ENCODE data around the gene TNRC18. TPM values are rescaled to one million over a fixed set of nuclear protein-coding genes. Genes with fewer than 3 reads are reported as not detected.

The TNRC18 gene
- polyA plus RNA-seq, 1 donor from 2014 or later = 23.6 TPM

DNA sequence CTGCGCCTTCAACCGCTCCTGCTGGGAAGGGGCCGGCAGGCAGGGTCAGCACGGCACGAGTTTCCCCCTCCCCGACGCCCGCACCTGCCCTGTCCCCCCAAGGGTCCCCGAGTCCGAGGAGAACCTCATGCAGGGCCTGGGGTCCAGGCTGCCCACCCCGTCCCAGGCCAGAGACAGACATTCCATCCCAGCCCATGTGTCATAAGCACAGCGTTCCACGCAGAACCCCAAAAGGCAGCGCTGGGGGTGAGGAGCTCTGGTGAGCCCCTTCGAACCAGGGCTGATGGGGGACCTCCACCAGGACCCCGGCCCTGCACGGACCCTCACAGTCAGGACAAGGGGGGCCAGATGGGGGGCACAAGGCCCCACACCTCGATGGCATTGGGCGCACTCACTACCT is 49.2 kb downstream of the TNRC18 start:
- TF ChIP-seq MXI1 (conservative IDR thresholded peaks at IDR 0.05; ENCODE audit: poor library complexity, severe bottlenecking) (no peak), EP300 (conservative IDR thresholded peaks at IDR 0.05; ENCODE audit: poor library complexity, severe bottlenecking) (no peak), EZH2 (IDR thresholded peaks at IDR 0.05; ENCODE audit: borderline replicate concordance, insufficient read depth, low read length, poor library complexity, severe bottlenecking) (no peak), POLR2AphosphoS5 (IDR thresholded peaks at IDR 0.05) (no peak), SMC3 (conservative IDR thresholded peaks at IDR 0.05; ENCODE audit: poor library complexity) (no peak)
- TF ChIP-seq, protein P1, sequence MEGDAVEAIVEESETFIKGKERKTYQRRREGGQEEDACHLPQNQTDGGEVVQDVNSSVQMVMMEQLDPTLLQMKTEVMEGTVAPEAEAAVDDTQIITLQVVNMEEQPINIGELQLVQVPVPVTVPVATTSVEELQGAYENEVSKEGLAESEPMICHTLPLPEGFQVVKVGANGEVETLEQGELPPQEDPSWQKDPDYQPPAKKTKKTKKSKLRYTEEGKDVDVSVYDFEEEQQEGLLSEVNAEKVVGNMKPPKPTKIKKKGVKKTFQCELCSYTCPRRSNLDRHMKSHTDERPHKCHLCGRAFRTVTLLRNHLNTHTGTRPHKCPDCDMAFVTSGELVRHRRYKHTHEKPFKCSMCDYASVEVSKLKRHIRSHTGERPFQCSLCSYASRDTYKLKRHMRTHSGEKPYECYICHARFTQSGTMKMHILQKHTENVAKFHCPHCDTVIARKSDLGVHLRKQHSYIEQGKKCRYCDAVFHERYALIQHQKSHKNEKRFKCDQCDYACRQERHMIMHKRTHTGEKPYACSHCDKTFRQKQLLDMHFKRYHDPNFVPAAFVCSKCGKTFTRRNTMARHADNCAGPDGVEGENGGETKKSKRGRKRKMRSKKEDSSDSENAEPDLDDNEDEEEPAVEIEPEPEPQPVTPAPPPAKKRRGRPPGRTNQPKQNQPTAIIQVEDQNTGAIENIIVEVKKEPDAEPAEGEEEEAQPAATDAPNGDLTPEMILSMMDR (IDR thresholded peaks at IDR 0.05; ENCODE audit: poor library complexity, severe bottlenecking) = no peak
- TF ChIP-seq, protein P2, sequence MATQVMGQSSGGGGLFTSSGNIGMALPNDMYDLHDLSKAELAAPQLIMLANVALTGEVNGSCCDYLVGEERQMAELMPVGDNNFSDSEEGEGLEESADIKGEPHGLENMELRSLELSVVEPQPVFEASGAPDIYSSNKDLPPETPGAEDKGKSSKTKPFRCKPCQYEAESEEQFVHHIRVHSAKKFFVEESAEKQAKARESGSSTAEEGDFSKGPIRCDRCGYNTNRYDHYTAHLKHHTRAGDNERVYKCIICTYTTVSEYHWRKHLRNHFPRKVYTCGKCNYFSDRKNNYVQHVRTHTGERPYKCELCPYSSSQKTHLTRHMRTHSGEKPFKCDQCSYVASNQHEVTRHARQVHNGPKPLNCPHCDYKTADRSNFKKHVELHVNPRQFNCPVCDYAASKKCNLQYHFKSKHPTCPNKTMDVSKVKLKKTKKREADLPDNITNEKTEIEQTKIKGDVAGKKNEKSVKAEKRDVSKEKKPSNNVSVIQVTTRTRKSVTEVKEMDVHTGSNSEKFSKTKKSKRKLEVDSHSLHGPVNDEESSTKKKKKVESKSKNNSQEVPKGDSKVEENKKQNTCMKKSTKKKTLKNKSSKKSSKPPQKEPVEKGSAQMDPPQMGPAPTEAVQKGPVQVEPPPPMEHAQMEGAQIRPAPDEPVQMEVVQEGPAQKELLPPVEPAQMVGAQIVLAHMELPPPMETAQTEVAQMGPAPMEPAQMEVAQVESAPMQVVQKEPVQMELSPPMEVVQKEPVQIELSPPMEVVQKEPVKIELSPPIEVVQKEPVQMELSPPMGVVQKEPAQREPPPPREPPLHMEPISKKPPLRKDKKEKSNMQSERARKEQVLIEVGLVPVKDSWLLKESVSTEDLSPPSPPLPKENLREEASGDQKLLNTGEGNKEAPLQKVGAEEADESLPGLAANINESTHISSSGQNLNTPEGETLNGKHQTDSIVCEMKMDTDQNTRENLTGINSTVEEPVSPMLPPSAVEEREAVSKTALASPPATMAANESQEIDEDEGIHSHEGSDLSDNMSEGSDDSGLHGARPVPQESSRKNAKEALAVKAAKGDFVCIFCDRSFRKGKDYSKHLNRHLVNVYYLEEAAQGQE (IDR thresholded peaks at IDR 0.05; ENCODE audit: borderline replicate concordance) = no peak
- H2AFZ ChIP-seq (ENCODE audit: low read depth, low read length) = no peak overlapping the region
- peaks cover 6% of the 10 kb centered on the region for H3K36me3 ChIP-seq (ENCODE audit: insufficient read depth, low read length)
- H3K4me2 ChIP-seq (ENCODE audit: low read length) = no peak overlapping the region
- H3K27me3 ChIP-seq (ENCODE audit: insufficient read depth, low read depth, low read length) = no peaks in the 10 kb centered on the region
- peaks cover 60% of the 10 kb centered on the region for H3K79me2 ChIP-seq (replicated peaks; ENCODE audit: insufficient read depth, low read length)
- H3K9ac ChIP-seq (ENCODE audit: low read length) = no peak overlapping the region
- H3K27ac ChIP-seq (ENCODE audit: low read length) = no peak overlapping the region
- no peaks in the 10 kb centered on the region for H4K20me1 ChIP-seq (ENCODE audit: insufficient read depth)
- no peaks in the 10 kb centered on the region for H3K9me3 ChIP-seq (ENCODE audit: low read length)
- no peaks in the 10 kb centered on the region for H3K9me2 ChIP-seq (ENCODE audit: insufficient read depth, low read length)
- no peak overlapping the region for H3K4me3 ChIP-seq (ENCODE audit: low read length)
- no peaks in the 10 kb centered on the region for H3F3A ChIP-seq (ENCODE audit: insufficient read depth, low read length, poor library complexity, severe bottlenecking)

DNA sequence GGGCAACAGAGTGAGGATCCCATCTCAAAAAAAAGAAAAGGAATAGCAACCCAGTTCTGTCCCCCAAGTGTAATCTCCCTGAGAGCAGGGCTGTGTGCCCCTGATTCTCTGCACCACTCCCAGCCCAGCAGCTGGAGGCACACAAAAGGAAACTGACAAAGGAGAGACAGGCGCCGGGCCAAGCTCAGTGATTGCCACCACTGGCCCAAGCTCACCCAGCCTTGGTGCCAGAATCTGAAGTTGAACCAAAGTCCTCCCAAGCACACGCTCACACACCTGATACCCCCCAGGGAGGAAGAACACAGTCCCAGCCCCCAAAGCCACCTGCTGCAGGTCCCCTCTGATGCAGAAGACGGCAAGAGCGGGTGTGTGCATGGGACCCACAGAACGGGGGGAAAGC is 50.3 kb downstream of the TNRC18 start:
- Histone ChIP-seq H3K79me2 (replicated peaks; ENCODE audit: insufficient read depth, low read length) (peaks cover 60% of the 10 kb centered on the region), H3K4me2 (ENCODE audit: low read length) (no peak overlapping the region), H3K9me2 (ENCODE audit: insufficient read depth, low read length) (no peaks in the 10 kb centered on the region), H2AFZ (ENCODE audit: low read depth, low read length) (no peak overlapping the region), H3K4me3 (ENCODE audit: low read length) (no peak overlapping the region), H3K27ac (ENCODE audit: low read length) (no peak overlapping the region), H4K20me1 (ENCODE audit: insufficient read depth) (no peaks in the 10 kb centered on the region), H3F3A (ENCODE audit: insufficient read depth, low read length, poor library complexity, severe bottlenecking) (no peaks in the 10 kb centered on the region), H3K9ac (ENCODE audit: low read length) (no peak overlapping the region), H3K9me3 (ENCODE audit: low read length) (no peaks in the 10 kb centered on the region), H3K27me3 (ENCODE audit: insufficient read depth, low read depth, low read length) (no peaks in the 10 kb centered on the region), H3K36me3 (ENCODE audit: insufficient read depth, low read length) (peaks cover 6% of the 10 kb centered on the region)
- TF ChIP-seq MXI1 (conservative IDR thresholded peaks at IDR 0.05; ENCODE audit: poor library complexity, severe bottlenecking) (no peak), TAF1 (IDR thresholded peaks at IDR 0.05; ENCODE audit: low read depth) (no peak)
